Liver (tissue), 3 donors: ENCODE results near the gene EEIG1.

Source experiments
- CTCF ChIP-seq: fragments of 150-350 bp; IDR thresholded peaks from 2 replicates; pipeline ENCODE4 v1.5.1; 2017; ENCODE audit warnings: improper control_type of control experiment, low read depth, low read length; ENCODE audit not compliant: missing input control
- FOXA1 ChIP-seq: IDR thresholded peaks from 2 replicates; pipeline ENCODE4 v1.6.1; 2016; ENCODE audit warnings: antibody characterized with exemption
- HNF4A ChIP-seq, 2 donors: conservative IDR thresholded peaks; 2 replicates each; pipeline ENCODE4 v1.6.1; 2016; ENCODE audit warnings: antibody characterized with exemption in 2 of 2, mild to moderate bottlenecking in 2 of 2
- MAX ChIP-seq: IDR thresholded peaks from 2 replicates; pipeline ENCODE4 v1.6.1; 2016; ENCODE audit warnings: antibody characterized with exemption
- NR2F2 ChIP-seq: IDR thresholded peaks from 2 replicates; pipeline ENCODE4 v1.6.1; 2016; ENCODE audit warnings: antibody characterized with exemption
- TAF1 ChIP-seq: conservative IDR thresholded peaks from 2 replicates; pipeline ENCODE4 v1.6.1; 2016; ENCODE audit warnings: antibody characterized with exemption, mild to moderate bottlenecking
- YY1 ChIP-seq: IDR thresholded peaks from 2 replicates; pipeline ENCODE4 v1.6.1; 2016; ENCODE audit warnings: antibody characterized with exemption, mild to moderate bottlenecking
- ZBTB33 ChIP-seq: IDR thresholded peaks from 2 replicates; pipeline ENCODE4 v1.6.1; 2016; ENCODE audit warnings: antibody characterized with exemption
- donor health status: healthy.
- donor health status: healthy.

- TF ChIP-seq MAX (no peak), CTCF (no peak), TAF1 (no peak), ZBTB33 (no peak), HNF4A (conservative IDR thresholded peaks at IDR 0.05) (no peak), YY1 (no peak), NR2F2 (no peak), FOXA1 (no peak)
Measured at GRCh38 chr9:127941961-127942215, 38.9 kb downstream of the EEIG1 start.
